HCT116 (cell line): ENCODE data around the gene FRMD8. TPM values are rescaled to one million over a fixed set of nuclear protein-coding genes. Genes with fewer than 3 reads are reported as not detected.

ENCODE experiments used
- ATAC-seq: fragments of 200-7000 bp; cut with Tn5 transposase; 2 replicates; pipeline ENCODE4 v1.9.1; 2020; ENCODE audit warnings: mild to moderate bottlenecking, moderate library complexity
- BruUV-seq: library from RNA; stranded (reverse); fragments of 400-500 nt; replicated peaks from 2 replicates; lab custom pipeline; 2021; lab: Mats Ljungman, UMichigan
- CTCF ChIA-PET: fragments of 300-600 bp; sonication (Branson Sonifier 250); formaldehyde crosslinking; loops from one replicate; lab custom pipeline; 2021; ENCODE audit warnings: antibody characterized with exemption; lab: Charles Lee
- POLR2A ChIA-PET: fragments of 300-600, 350-600 bp; sonication (Branson Sonifier 250); formaldehyde crosslinking; loops from one replicate; lab custom pipeline; 2021; ENCODE audit warnings: antibody characterized with exemption; lab: Charles Lee
- RAD21 ChIA-PET, 2 experiments: fragments of 300-600 bp; sonication (Branson Sonifier 250); formaldehyde crosslinking; loops; one replicate each; lab custom pipeline; 2023; ENCODE audit warnings: low total read pairs in 2 of 2; ENCODE audit not compliant: uncharacterized antibody in 2 of 2, unreplicated experiment in 2 of 2, low non-redundant PET in 1 of 2; lab: Charles Lee
- DNase-seq: peaks from one replicate; pipeline ENCODE4 v3.0.0-alpha.2; 2010; ENCODE audit warnings: low read depth, low spot score
- H2AFZ ChIP-seq: fragments of 200-600 bp; shearing (Covaris generic), sonication (generic); 2 replicates; pipeline ENCODE4 v1.6.1; 2017; ENCODE audit warnings: low read depth, mixed run types, mixed read lengths, antibody characterized with exemption, low read length; ENCODE audit not compliant: poor library complexity, severe bottlenecking
- H3K27ac ChIP-seq: 2 replicates; pipeline ENCODE4 v1.5.1; 2012; ENCODE audit warnings: low read depth, low read length
- H3K27me3 ChIP-seq: fragments of 200-600 bp; sonication (generic); 2 replicates; pipeline ENCODE4 v1.6.1; 2016; ENCODE audit warnings: mixed run types, low read length, mixed read lengths; ENCODE audit not compliant: insufficient read depth
- H3K36me3 ChIP-seq, 2 experiments: fragments of 200-500 bp in 1 of 2; fragments of 200-600 bp in 1 of 2; sonication (Bioruptor generic) in 1 of 2; sonication (generic) in 1 of 2; 2 replicates each; pipeline versions ENCODE4 v1.5.1 to v1.6.1; 2014 to 2016; ENCODE audit warnings: low read length in 2 of 2, inconsistent platforms in 1 of 2, mixed read lengths in 1 of 2, mixed run types in 1 of 2; ENCODE audit not compliant: insufficient read depth in 2 of 2, control insufficient read depth in 1 of 2
- H3K4me1 ChIP-seq, 2 experiments: fragments of 200-600 bp in 1 of 2; sonication (generic) in 1 of 2; 2 replicates each; pipeline versions ENCODE4 v1.5.1 to v1.6.1; 2012 to 2017; ENCODE audit warnings: low read length in 2 of 2, inconsistent platforms in 1 of 2, mild to moderate bottlenecking in 1 of 2, mixed read lengths in 1 of 2, mixed run types in 1 of 2, moderate library complexity in 1 of 2; ENCODE audit not compliant: insufficient read depth in 2 of 2, control insufficient read depth in 1 of 2
- H3K4me2 ChIP-seq: fragments of 200-600 bp; sonication (generic); 2 replicates; pipeline ENCODE4 v1.6.1; 2017; ENCODE audit warnings: mixed run types, low read length, mixed read lengths
- H3K4me3 ChIP-seq, 2 experiments: fragments of 200-600 bp in 1 of 2; sonication (generic) in 1 of 2; replicated peaks in 1 of 2; 2 replicates each; pipeline ENCODE4 v1.5.1; 2011 to 2016; ENCODE audit warnings: low read length in 2 of 2, control low read depth in 1 of 2, low read depth in 1 of 2, mild to moderate bottlenecking in 1 of 2, mixed read lengths in 1 of 2, mixed run types in 1 of 2
- H3K79me2 ChIP-seq: fragments of 200-600 bp; sonication (generic); 2 replicates; pipeline ENCODE4 v1.6.1; 2017; ENCODE audit warnings: mild to moderate bottlenecking, mixed run types, low read length, moderate library complexity, mixed read lengths; ENCODE audit not compliant: insufficient read depth
- H3K9ac ChIP-seq: fragments of 200-600 bp; sonication (generic); 2 replicates; pipeline ENCODE4 v1.6.1; 2016; ENCODE audit warnings: low read length, mixed read lengths
- H3K9me2 ChIP-seq: fragments of 200-600 bp; sonication (generic), shearing (Covaris generic); 2 replicates; pipeline ENCODE4 v1.6.1; 2017; ENCODE audit warnings: mixed run types, mild to moderate bottlenecking, moderate library complexity; ENCODE audit not compliant: insufficient read depth
- H3K9me3 ChIP-seq, 2 experiments: fragments of 200-500 bp in 1 of 2; fragments of 200-600 bp in 1 of 2; sonication (Bioruptor generic) in 1 of 2; sonication (generic) in 1 of 2; 2 replicates each; pipeline ENCODE4 v1.6.1; 2014 to 2017; ENCODE audit warnings: low read length in 2 of 2, mixed read lengths in 2 of 2, inconsistent platforms in 1 of 2, low read depth in 1 of 2, mild to moderate bottlenecking in 1 of 2, mixed run types in 1 of 2, moderate library complexity in 1 of 2; ENCODE audit not compliant: control insufficient read depth in 1 of 2, insufficient read depth in 1 of 2
- H4K20me1 ChIP-seq: fragments of 200-600 bp; sonication (generic), shearing (Covaris generic); 2 replicates; pipeline ENCODE4 v1.6.1; 2017; ENCODE audit warnings: mixed run types, mild to moderate bottlenecking, moderate library complexity; ENCODE audit not compliant: insufficient read depth
- CBX3 ChIP-seq: IDR thresholded peaks from 2 replicates; pipeline ENCODE4 v1.6.1; 2012; ENCODE audit warnings: low read depth
- ZNF274 ChIP-seq: fragments of 200-500 bp; sonication (Bioruptor generic); IDR thresholded peaks from 2 replicates; pipeline ENCODE4 v1.6.1; 2014; ENCODE audit warnings: mild to moderate bottlenecking, low read depth, low read length, inconsistent platforms
- intact Hi-C: fragments of 100-400 bp; cut with micrococcal nuclease; formaldehyde crosslinking; loops from 2 replicates; pipeline ENCODE4 v1.10.0; 2022
- total RNA-seq: library from RNA; stranded (reverse); gene quantifications from one replicate; pipeline ENCODE4 v1.2.1, GENCODE V29; 2021; ENCODE audit not compliant: unreplicated experiment
- TF ChIP-seq, protein P1 (sequence below): IDR thresholded peaks from 2 replicates; pipeline ENCODE4 v1.6.1; 2012; ENCODE audit warnings: low read depth
- TF ChIP-seq, protein P2 (sequence below), 3 experiments: fragments of 200-600 bp in 1 of 3; sonication (generic) in 1 of 3; IDR thresholded peaks in 2 of 3; conservative IDR thresholded peaks in 1 of 3; 2 replicates each; pipeline ENCODE4 v1.5.1; 2012 to 2017; ENCODE audit warnings: low read depth in 2 of 3, low read length in 2 of 3, antibody characterized with exemption in 1 of 3, borderline replicate concordance in 1 of 3, control low read depth in 1 of 3, mild to moderate bottlenecking in 1 of 3, mixed read lengths in 1 of 3, mixed run types in 1 of 3, moderate library complexity in 1 of 3; ENCODE audit not compliant: insufficient read depth in 1 of 3

FRMD8 gene
- total RNA-seq, 1 experiment from 2014 or later: 35.8 TPM

DNA sequence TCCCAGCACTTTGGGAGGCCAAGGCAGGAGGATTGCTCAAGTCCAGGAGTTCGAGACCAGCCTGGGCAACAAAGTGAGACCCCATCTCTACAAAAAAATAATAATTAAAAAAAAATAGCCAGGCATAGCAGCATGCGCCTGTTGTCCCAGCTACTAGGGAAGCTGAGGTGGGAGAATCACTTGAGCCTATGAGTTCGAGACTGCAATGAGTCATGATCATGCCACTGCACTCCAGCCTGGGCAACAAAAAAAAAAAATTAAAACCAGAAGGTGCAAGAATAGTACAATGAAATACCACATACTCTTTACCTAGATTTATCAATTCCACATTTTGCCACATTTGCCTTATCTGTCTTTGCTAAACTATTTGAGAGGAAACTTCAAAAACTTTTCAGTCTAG, 44.6 kb upstream of the FRMD8 start (continued):
- TF ChIP-seq, protein P1, sequence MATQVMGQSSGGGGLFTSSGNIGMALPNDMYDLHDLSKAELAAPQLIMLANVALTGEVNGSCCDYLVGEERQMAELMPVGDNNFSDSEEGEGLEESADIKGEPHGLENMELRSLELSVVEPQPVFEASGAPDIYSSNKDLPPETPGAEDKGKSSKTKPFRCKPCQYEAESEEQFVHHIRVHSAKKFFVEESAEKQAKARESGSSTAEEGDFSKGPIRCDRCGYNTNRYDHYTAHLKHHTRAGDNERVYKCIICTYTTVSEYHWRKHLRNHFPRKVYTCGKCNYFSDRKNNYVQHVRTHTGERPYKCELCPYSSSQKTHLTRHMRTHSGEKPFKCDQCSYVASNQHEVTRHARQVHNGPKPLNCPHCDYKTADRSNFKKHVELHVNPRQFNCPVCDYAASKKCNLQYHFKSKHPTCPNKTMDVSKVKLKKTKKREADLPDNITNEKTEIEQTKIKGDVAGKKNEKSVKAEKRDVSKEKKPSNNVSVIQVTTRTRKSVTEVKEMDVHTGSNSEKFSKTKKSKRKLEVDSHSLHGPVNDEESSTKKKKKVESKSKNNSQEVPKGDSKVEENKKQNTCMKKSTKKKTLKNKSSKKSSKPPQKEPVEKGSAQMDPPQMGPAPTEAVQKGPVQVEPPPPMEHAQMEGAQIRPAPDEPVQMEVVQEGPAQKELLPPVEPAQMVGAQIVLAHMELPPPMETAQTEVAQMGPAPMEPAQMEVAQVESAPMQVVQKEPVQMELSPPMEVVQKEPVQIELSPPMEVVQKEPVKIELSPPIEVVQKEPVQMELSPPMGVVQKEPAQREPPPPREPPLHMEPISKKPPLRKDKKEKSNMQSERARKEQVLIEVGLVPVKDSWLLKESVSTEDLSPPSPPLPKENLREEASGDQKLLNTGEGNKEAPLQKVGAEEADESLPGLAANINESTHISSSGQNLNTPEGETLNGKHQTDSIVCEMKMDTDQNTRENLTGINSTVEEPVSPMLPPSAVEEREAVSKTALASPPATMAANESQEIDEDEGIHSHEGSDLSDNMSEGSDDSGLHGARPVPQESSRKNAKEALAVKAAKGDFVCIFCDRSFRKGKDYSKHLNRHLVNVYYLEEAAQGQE: no peak

DNA sequence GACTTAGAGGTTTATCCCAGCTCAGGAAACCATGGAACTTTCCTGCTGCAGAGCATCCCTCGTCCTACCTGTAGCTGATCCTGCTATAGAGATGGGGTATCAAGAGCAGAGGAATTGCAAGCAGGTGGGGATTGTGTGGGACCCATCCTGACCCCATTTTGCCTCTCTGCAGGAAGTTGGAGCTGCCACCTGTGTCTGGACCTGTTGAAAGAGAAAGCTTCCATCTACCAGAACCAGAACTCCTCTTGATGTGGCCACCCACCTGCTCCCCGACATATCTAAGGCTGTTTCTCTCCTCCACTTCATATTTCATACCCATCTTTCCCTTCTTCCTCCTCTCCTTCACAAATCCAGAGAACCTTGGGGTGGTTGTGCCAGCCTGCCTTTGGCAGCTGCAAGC, 34.9 kb upstream of the FRMD8 start:
- POLR2A ChIA-PET: interaction anchor here (1.1 kb wide), 1 partner anchor 18 kb away, joined by 3 read pairs; the partner anchor contains the start of gene DPF2
- Histone ChIP-seq H3K4me3 (no peak overlapping the region), H3K27me3 (no peaks in the 10 kb centered on the region), H3K9ac (no peak overlapping the region), H3K79me2 (no peaks in the 10 kb centered on the region), H3K4me1 (peaks cover 3 to 15% of the 10 kb centered on the region in 2 experiments; a peak in 2 of 4 replicates), H4K20me1 (no peaks in the 10 kb centered on the region), H2AFZ (no peak overlapping the region), H3K9me3 (no peaks in the 10 kb centered on the region), H3K36me3 (peaks cover 27 to 31% of the 10 kb centered on the region in 2 experiments), H3K4me2 (no peak overlapping the region), H3K27ac (peak overlapping the region; percentile 15; the same call in 1 of the 2 replicates), H3K9me2 (no peaks in the 10 kb centered on the region)
- CTCF ChIA-PET: interaction anchor here (1.4 to 5.6 kb wide), 4 partner anchors 9 to 77 kb away, joined by 4 to 49 read pairs (median 11); no protein-coding TSS in a partner anchor
- DNase-seq (no peak), ATAC-seq (no peak)
- RAD21 ChIA-PET: no interaction called here
- intact Hi-C loops: no loop called here
- TF ChIP-seq, protein P2, sequence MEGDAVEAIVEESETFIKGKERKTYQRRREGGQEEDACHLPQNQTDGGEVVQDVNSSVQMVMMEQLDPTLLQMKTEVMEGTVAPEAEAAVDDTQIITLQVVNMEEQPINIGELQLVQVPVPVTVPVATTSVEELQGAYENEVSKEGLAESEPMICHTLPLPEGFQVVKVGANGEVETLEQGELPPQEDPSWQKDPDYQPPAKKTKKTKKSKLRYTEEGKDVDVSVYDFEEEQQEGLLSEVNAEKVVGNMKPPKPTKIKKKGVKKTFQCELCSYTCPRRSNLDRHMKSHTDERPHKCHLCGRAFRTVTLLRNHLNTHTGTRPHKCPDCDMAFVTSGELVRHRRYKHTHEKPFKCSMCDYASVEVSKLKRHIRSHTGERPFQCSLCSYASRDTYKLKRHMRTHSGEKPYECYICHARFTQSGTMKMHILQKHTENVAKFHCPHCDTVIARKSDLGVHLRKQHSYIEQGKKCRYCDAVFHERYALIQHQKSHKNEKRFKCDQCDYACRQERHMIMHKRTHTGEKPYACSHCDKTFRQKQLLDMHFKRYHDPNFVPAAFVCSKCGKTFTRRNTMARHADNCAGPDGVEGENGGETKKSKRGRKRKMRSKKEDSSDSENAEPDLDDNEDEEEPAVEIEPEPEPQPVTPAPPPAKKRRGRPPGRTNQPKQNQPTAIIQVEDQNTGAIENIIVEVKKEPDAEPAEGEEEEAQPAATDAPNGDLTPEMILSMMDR (IDR thresholded peaks at IDR 0.05 in 2 of 3, conservative IDR thresholded peaks at IDR 0.05 in 1 of 3; ENCODE audit: borderline replicate concordance in 1 of 3, insufficient read depth in 1 of 3, low read depth in 2 of 3, low read length in 2 of 3): no peak
- no peak for TF ChIP-seq CBX3
- no peak for TF ChIP-seq ZNF274
- no TSS peak for BruUV-seq
